ENCODE results near the gene TROAP. TPM values are rescaled to one million over a fixed set of nuclear protein-coding genes. Genes with fewer than 3 reads are reported as not detected.
A peak's percentile ranks its signal among the peaks of the same experiment; 100 is the strongest.
"Not testable (repeated sequence)": the region's sequence is repeated elsewhere in the genome, so short reads cannot be mapped to it uniquely, and the experiment has no call there.

TROAP gene
- polyA plus RNA-seq, 3 donors from 2014 or later = 1.9 to 4.1 (median 2.6) TPM

DNA sequence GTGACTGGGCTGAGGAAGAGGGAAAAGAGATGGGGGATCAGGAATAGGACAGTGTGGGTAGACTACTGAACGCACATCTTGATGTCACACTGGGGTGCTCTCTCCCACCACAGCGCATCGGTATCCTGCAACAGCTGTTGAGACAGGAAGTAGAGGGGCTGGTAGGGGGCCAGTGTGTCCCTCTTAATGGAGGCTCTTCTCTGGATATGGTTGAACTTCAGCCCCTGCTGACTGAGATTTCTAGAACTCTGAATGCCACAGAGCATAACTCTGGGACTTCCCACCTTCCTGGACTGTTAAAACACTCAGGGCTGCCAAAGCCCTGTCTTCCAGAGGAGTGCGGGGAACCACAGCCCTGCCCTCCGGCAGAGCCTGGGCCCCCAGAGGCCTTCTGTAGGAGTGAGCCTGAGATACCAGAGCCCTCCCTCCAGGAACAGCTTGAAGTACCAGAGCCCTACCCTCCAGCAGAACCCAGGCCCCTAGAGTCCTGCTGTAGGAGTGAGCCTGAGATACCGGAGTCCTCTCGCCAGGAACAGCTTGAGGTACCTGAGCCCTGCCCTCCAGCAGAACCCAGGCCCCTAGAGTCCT is 7.1 kb downstream of the TROAP start:
- Mint-ChIP-seq H3K9me3 (no peaks in the 10 kb centered on the region), H3K4me3 (no peak overlapping the region), H3K36me3 (peaks cover 0 to 3% (median 0%) of the 10 kb centered on the region in 3 donors), H3K4me1 (peaks cover 5 to 7% of the 10 kb centered on the region in 2 donors), H3K27ac (no peak overlapping the region), H3K27me3 (ENCODE audit: low read depth in 3 of 3) (peaks cover 4 to 19% (median 6%) of the 10 kb centered on the region in 3 donors)
- no peak for DNase-seq

DNA sequence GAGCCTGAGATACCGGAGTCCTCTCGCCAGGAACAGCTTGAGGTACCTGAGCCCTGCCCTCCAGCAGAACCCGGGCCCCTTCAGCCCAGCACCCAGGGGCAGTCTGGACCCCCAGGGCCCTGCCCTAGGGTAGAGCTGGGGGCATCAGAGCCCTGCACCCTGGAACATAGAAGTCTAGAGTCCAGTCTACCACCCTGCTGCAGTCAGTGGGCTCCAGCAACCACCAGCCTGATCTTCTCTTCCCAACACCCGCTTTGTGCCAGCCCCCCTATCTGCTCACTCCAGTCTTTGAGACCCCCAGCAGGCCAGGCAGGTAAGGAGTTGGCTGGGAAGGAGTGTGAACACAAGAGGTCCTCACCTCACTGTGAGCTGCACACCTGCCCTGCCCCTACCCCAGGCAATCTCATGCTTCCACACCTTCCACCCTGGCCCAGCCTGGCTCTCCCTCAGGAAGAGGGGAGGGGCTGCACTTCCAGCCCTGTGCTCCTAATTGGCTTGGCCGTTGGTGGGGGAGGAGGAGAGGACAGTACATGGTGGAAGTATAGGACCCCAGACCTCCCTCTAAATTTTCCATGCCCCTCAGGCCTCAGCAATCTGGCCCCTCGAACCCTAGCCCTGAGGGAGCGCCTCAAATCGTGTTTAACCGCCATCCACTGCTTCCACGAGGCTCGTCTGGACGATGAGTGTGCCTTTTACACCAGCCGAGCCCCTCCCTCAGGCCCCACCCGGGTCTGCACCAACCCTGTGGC is 7.8 kb downstream of the TROAP start:
- Mint-ChIP-seq H3K27me3 (ENCODE audit: low read depth in 3 of 3) (peaks cover 6 to 22% (median 13%) of the 10 kb centered on the region in 3 donors), H3K36me3 (peaks cover 0 to 3% (median 0%) of the 10 kb centered on the region in 3 donors), H3K27ac (no peak overlapping the region), H3K4me1 (peaks cover 10 to 12% of the 10 kb centered on the region in 2 donors), H3K9me3 (no peaks in the 10 kb centered on the region), H3K4me3 (no peak overlapping the region)
- no peak for DNase-seq

DNA sequence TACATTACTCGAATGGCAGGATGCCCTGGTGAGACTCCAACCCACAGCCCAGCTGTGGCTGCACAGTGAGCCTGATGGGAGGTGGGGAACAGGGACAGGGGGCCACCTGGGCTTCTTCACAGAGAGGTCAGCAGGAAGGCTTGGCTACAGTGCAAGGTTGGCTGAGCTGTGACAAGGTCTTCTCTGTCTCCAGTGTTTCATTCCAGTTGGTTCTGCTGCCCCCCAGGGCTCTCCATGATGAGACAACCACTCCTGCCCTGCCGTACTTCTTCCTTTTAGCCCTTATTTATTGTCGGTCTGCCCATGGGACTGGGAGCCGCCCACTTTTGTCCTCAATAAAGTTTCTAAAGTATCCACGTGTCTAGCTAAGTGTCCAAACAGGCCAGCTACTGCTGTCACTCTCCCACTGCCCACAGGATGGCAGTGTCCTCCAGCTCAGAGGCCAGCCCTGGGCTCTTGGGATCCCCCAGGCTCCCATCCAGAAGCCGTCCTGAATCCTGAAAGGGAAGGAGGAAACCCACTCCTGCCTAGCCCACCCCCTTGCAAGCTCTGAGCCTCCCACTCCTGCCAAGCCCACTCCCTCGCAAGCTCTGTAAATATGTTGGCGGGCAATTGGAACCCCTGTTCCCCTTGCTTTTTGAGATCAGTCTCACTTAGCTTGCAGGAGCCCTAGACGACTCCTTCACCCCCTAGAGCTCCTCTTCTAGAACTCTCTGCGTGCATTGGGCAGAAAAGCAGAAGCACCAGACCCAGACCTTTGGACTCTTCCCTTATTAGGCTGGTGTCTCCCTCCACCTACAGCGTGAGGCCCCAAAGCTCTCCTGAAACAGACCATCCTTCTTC is 8.5 kb downstream of the TROAP start:
- H3K36me3 Mint-ChIP-seq = peaks cover 0 to 3% (median 0%) of the 10 kb centered on the region in 3 donors
- H3K4me3 Mint-ChIP-seq = no peak overlapping the region
- no peaks in the 10 kb centered on the region for H3K9me3 Mint-ChIP-seq
- peaks cover 7 to 22% (median 14%) of the 10 kb centered on the region in 3 donors for H3K27me3 Mint-ChIP-seq (ENCODE audit: low read depth in 3 of 3)
- H3K27ac Mint-ChIP-seq = no peak overlapping the region
- H3K4me1 Mint-ChIP-seq = peaks cover 10 to 12% of the 10 kb centered on the region in 2 donors
- no peak for DNase-seq

DNA sequence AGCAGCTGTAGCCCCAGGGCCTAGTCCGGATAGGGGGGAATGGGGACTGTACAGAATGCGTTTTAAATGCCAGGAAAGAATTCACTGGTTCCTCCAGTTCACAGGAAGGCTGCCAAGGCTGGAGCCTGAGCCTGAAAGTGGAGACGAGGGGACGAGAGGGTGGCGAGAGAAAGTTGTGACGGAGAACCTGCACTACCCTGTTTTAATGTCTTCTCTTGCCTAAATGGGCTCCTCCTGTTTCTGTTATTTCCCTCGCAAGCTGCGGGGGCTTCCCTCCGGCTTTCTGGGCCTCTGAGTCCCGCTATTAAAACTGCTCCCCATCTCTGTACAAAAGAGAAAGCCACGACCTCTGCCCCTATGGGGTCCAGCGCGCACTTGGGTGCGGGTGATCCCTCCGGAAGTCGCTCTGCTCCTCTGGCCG is 9.4 kb downstream of the TROAP start:
- Mint-ChIP-seq H3K27ac (no peak overlapping the region), H3K27me3 (ENCODE audit: low read depth in 3 of 3) (peaks cover 13 to 26% (median 19%) of the 10 kb centered on the region in 3 donors)

DNA sequence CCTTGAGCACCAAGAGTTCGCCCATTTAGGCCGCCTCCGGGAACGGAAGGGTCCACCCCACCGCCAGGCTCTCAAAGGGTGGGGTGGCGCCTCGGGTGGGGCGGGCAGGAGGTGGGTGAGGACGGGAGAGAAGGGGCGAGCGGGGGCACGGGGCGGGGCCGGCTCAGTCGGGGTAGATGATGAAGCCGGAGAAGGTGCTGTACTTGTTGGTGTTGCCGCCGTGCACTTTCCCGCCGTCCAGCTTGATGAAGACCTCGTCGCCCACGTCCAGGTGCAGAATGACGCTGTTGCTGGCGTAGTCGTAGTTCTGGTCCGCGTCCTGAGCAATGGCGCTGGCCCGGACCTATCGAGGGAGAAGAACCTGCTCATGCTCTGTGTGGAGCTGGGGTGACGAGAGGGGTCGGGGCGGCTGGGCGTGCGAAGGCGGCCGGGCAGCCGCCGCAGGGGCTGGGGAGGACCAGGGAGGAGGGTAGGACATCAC is 9.9 kb downstream of the TROAP start:
- H3K9me3 Mint-ChIP-seq = no peaks in the 10 kb centered on the region
- peaks cover 14 to 30% (median 21%) of the 10 kb centered on the region in 3 donors for H3K27me3 Mint-ChIP-seq (ENCODE audit: low read depth in 3 of 3)
- peak overlapping the region in 3 of 5 donors; percentile 26 to 62 (median 35) for H3K4me3 Mint-ChIP-seq
- H3K36me3 Mint-ChIP-seq = peaks cover 0 to 3% (median 0%) of the 10 kb centered on the region in 3 donors
- H3K27ac Mint-ChIP-seq = no peak overlapping the region
- no peak for DNase-seq
- H3K4me1 Mint-ChIP-seq = peaks cover 20 to 21% of the 10 kb centered on the region in 2 donors

More for the DNA sequence above, 9.4 kb downstream of the TROAP start:
- no peaks in the 10 kb centered on the region for H3K9me3 Mint-ChIP-seq
- H3K36me3 Mint-ChIP-seq = peaks cover 0 to 3% (median 0%) of the 10 kb centered on the region in 3 donors
- DNase-seq = no peak
- peaks cover 17% of the 10 kb centered on the region in 2 donors for H3K4me1 Mint-ChIP-seq
- H3K4me3 Mint-ChIP-seq = peak overlapping the region in 1 of 5 donors; percentile 40

DNA sequence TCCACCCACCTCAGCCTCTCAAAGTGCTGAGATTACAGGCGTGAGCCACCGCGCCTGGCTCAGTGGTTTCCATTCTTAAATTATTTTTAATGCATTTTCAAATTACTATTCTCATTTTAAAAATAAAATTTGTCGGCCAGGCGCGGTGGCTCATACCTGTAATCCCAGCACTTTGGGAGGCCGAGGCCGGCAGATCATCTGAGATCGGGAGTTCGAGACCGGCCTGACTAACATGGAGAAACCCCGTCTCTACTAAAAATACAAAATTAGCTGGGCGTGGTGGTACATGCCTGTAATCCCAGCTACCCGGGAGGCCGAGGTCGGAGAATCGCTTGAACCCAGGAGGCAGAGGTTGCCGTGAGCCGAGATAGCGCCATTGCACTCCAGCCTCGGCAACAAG is 10.7 kb downstream of the TROAP start:
- H3K4me3 Mint-ChIP-seq, H3K27ac Mint-ChIP-seq, DNase-seq, H3K36me3 Mint-ChIP-seq, H3K9me3 Mint-ChIP-seq: not testable (repeated sequence)
- Mint-ChIP-seq H3K4me1 (peaks cover 20 to 21% of the 10 kb centered on the region in 2 donors), H3K27me3 (ENCODE audit: low read depth in 3 of 3) (peaks cover 14 to 36% (median 25%) of the 10 kb centered on the region in 3 donors)

DNA sequence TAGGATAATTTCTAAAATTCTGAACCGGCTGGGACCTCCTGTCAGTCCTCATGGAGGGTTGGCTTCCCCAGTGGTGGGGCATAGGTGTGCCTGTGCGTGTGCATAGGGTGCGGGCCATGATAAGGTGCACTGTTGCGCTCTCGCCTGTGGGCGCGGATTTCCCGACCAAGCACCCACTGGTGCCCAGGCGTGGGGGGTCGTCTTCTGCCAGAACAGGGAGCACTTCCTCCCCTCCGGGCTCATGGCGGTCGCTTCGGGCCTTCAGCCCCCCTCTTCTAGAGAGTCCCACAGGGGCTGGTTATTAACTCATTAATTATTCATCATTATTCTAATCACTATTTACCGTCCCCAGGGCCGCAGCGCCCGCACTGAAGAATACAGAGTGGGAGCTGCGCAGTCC is 11.2 kb downstream of the TROAP start:
- Mint-ChIP-seq H3K9me3 (no peaks in the 10 kb centered on the region), H3K36me3 (peaks cover 0 to 3% (median 0%) of the 10 kb centered on the region in 3 donors), H3K4me1 (peaks cover 20 to 21% of the 10 kb centered on the region in 2 donors), H3K27me3 (ENCODE audit: low read depth in 3 of 3) (peaks cover 14 to 36% (median 27%) of the 10 kb centered on the region in 3 donors), H3K27ac (no peak overlapping the region), H3K4me3 (peak overlapping the region in 1 of 5 donors; percentile 0)
- DNase-seq = no peak

DNA sequence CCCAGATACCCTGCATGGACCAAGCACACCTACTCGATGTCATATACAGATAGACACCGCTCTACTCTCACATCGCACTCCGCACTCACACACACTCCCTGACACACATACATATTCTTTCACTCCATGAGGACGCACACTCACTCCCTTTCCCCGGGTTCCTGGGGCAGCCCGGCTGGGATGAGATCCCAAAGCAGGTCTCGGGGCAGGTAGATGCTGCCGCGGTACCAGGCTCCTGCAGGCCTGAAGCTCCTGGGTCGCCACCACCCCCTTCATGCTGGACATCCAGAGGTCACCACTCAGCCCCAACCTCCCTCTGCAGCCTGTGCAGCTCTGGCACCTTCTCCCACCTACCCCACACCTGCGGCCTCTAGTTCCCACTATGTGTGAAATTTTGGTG is 11.6 kb downstream of the TROAP start:
- Mint-ChIP-seq H3K4me1 (peaks cover 20 to 21% of the 10 kb centered on the region in 2 donors), H3K4me3 (peak overlapping the region in 1 of 5 donors; percentile 0), H3K27ac (no peak overlapping the region), H3K9me3 (no peaks in the 10 kb centered on the region), H3K27me3 (ENCODE audit: low read depth in 3 of 3) (peaks cover 14 to 36% (median 27%) of the 10 kb centered on the region in 3 donors), H3K36me3 (peaks cover 0 to 3% (median 0%) of the 10 kb centered on the region in 3 donors)
- DNase-seq = no peak

DNA sequence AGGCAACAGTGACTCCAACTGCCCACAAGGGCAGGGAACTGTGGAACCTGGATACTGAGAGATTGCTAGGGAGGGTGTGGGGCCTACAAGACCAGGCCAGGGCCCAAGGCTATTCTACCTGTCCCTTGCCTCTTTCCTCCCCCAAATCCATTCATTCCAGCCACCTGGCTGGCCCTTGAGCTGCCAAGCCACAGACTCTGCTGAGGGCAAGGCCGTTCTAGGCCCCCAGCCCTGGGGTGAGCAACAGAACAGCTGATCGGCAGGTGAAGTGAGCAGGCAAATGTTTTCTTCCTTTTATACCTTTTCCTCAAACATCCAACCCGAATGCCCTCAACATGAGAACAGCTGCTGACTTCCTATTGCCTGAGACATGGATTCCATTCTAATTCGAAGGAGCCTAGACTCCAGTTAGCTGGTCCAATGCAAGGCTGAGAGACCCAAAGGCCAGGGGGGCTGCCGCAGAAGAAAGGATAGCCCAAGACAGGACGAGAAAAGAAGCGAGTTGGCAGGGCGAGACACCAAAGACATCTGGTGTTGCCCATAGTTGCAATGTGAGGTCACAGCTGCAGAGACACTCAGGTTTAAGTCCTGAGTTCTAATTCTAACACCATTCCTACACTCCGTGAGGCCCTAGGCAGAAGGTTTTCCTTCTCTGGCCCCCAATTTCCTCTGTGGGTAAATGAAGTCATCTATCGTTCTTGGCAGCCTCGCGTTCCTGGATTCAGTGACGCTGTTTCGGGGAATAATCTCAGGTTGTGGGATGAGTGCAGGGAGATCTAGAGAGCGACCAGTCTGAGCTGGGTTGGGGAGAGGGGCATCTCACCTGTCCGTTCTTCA is 12.3 kb downstream of the TROAP start:
- no peak for DNase-seq
- Mint-ChIP-seq H3K27ac (no peak overlapping the region), H3K4me3 (peak overlapping the region in 3 of 5 donors; percentile 17 to 66 (median 27)), H3K4me1 (peaks cover 20 to 21% of the 10 kb centered on the region in 2 donors), H3K9me3 (no peaks in the 10 kb centered on the region), H3K36me3 (peaks cover 0 to 3% (median 0%) of the 10 kb centered on the region in 3 donors), H3K27me3 (ENCODE audit: low read depth in 3 of 3) (peaks cover 20 to 42% (median 27%) of the 10 kb centered on the region in 3 donors)

DNA sequence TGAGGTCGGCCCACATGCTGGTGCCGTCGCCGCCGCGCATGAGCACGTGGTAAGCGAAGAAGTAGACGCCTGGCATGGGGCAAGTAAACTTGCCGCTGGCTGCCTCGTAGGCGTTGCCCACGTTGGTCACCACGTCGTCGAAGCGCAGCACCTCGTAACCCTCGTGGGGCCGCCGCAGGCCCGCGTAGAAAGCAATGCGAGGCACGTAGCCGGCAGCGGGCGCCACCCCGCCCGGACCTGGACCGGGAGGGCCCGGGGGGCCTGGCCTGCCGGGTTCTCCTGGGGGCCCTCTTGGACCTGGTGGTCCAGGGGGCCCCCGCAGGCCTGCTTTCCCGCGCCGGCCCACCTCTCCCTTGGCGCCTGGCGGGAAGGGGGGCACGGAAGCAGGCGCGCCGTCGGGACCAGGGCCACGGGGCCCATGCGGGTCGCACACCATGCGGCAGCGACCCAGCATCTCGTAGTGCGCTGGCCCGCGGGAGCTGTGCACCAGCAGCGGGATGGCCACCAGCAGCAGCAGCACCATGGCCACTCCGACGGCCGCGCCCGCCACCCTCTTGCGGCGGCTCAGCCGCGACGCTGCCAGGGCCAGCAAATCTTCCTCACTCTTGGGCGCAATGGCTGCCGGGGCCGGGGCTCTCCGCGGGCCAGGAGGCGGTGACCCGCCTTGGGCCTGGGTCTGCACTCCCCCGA is 13.0 kb downstream of the TROAP start:
- peaks cover 20 to 21% of the 10 kb centered on the region in 2 donors for H3K4me1 Mint-ChIP-seq
- no peak for DNase-seq
- peak overlapping the region in 1 of 5 donors; percentile 66 for H3K4me3 Mint-ChIP-seq
- H3K36me3 Mint-ChIP-seq = peaks cover 0 to 3% (median 0%) of the 10 kb centered on the region in 3 donors
- peaks cover 24 to 43% (median 29%) of the 10 kb centered on the region in 3 donors for H3K27me3 Mint-ChIP-seq (ENCODE audit: low read depth in 3 of 3)
- no peak overlapping the region for H3K27ac Mint-ChIP-seq
- H3K9me3 Mint-ChIP-seq = no peaks in the 10 kb centered on the region

DNA sequence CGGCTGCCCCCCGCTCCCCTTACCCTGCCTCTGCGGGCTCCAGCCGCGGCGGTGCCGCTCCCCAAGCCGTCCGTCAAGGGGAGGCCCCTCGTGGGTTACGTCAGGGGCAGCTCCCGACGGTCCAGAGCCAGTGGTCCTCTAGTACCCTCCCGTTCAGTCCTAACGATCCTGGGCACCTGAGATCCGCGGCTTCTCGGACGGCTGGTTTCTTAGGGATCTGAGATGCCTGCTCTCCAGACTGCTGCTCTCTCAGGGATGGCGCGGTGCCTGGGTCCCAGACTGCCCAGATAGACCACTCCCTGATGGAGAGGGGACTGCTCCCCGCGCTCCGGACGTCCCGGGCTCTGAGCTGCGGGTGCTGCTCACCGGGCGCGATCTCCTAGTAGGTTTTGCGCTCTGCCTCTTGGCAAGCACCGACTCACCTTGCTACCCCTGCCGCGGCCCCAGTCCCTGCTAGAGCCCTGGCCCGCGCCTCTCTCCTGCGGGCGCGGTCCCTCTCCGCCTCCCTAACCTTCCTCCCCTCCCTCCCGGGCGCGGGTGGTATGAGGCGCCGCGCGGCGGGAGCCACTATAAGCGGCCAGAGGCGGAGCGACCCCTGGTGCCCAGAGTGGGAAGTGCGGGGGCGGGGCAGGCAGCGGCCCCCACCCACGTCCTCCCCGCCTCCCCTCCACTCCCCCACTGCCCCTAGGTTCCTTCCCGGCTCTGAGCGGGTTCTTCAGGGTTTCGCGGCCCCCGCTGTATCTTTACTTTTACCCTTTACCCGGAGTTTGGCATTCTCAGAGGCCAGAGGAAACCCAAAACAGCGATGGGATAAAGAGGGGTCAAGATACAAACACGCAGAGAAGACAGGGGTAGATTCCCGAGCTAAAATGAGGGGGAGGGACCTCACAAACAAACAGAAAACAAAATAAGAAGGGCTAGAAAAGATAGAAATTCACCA is 13.9 kb downstream of the TROAP start, which contains the start of gene C1QL4:
TSS of gene C1QL4 (minus strand) at position 544 of the 940 bp plus-strand sequence. CDS start 711 bp downstream, outside the sequence.
- Mint-ChIP-seq H3K4me1 (peaks cover 20 to 21% of the 10 kb centered on the region in 2 donors), H3K36me3 (no peaks in the 10 kb centered on the region), H3K27me3 (ENCODE audit: low read depth in 3 of 3) (peaks cover 24 to 45% (median 26%) of the 10 kb centered on the region in 3 donors), H3K27ac (peak within 1 kb of the TSS in 1 of 6 donors; percentile 33), H3K9me3 (no peaks in the 10 kb centered on the region), H3K4me3 (peak within 1 kb of the TSS; percentile 42 to 77 (median 68))
- DNase-seq = peak; percentile 81 to 86 (median 84)
